LNCAP (cell line): ENCODE data around the gene ITIH3.

Experiments
- CTCF ChIP-seq: fragments of 450-650 bp; IDR thresholded peaks from 2 replicates; pipeline ENCODE4 v1.5.1; 2017; ENCODE audit warnings: mild to moderate bottlenecking

Gene ITIH3

GRCh38 chr3:52777127-52777958 lies 17.3 kb upstream of the ITIH3 start, which contains the start of gene ITIH1:
TSS of gene ITIH1 (plus strand) at chr3:52777599. CDS start at chr3:52777616, 17 bp downstream.
- TF ChIP-seq CTCF, result no peak

- TF ChIP-seq CTCF, result no peak
Observed at GRCh38 chr3:52777959-52778805, 16.4 kb upstream of the ITIH3 start.

GRCh38 chr3:52779011-52779836 lies 15.4 kb upstream of the ITIH3 start:
- TF ChIP-seq CTCF, result no peak

- no peak for TF ChIP-seq CTCF
Observed at GRCh38 chr3:52779837-52780585, 14.6 kb upstream of the ITIH3 start.

- no peak for TF ChIP-seq CTCF
Observed at GRCh38 chr3:52781741-52782140, 12.9 kb upstream of the ITIH3 start.

- TF ChIP-seq CTCF, result no peak
Observed at GRCh38 chr3:52782412-52783210, 12.0 kb upstream of the ITIH3 start.
